Esophagus muscularis mucosa (tissue), 4 donors: ENCODE measurements around the gene GDF3.

Source experiments
- CTCF ChIP-seq, 3 experiments: fragments of 200-600 bp in 2 of 3; fragments of 450-650 bp in 1 of 3; sonication (generic) in 2 of 3; IDR thresholded peaks; one replicate each; pipeline ENCODE4 v1.5.1; 2017 to 2019; ENCODE audit warnings: antibody characterized with exemption in 3 of 3, mild to moderate bottlenecking in 2 of 3, moderate library complexity in 1 of 3
- EP300 ChIP-seq: sonication (generic); formaldehyde crosslinking; IDR thresholded peaks from one replicate; pipeline ENCODE4 v1.6.1; 2017; ENCODE audit warnings: antibody characterized with exemption
- POLR2A ChIP-seq: fragments of 450-650 bp; IDR thresholded peaks from one replicate; pipeline ENCODE4 v1.6.1; 2017; ENCODE audit warnings: antibody characterized with exemption, moderate library complexity, mild to moderate bottlenecking, low read depth
- POLR2AphosphoS5 ChIP-seq, 2 donors: sonication (generic); formaldehyde crosslinking; IDR thresholded peaks; one replicate each; pipeline ENCODE4 v1.6.1; 2017; ENCODE audit warnings: antibody characterized with exemption in 2 of 2

GRCh38 chr12:7647071-7647470 is 48.5 kb downstream of the GDF3 start:
- TF ChIP-seq CTCF (IDR thresholded peaks at IDR 0.05) (no peak), POLR2AphosphoS5 (IDR thresholded peaks at IDR 0.05) (no peak), EP300 (no peak), POLR2A (no peak)
